Measurements from ENCODE around the gene PPP2R2B.

The PPP2R2B gene

DNA sequence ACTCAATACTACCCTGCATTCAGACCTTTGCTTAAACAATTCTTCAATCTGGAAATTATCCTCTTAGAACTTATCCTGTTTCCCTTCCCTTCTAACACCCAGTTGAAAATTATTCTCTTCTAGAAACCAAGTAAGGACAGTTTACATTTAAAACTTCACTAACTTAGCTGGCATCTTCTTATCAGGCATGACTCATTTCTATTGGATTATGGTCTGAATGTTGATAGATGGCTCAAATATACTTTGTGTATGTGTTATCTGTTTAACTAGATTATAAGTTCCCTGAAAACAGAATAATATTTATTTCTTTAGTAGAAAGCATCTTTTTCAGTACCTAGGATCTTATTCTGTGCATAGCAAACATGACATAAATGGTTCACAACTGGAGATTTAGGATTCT, 161.9 kb downstream of the PPP2R2B start:
- TF ChIP-seq ZFP3 (CRISPR knock-in tag; IDR thresholded peaks at IDR 0.05) (no peak), ISL1 (CRISPR knock-in tag; IDR thresholded peaks at IDR 0.05) (peak; percentile 93)
- TF ChIP-seq, protein P1, sequence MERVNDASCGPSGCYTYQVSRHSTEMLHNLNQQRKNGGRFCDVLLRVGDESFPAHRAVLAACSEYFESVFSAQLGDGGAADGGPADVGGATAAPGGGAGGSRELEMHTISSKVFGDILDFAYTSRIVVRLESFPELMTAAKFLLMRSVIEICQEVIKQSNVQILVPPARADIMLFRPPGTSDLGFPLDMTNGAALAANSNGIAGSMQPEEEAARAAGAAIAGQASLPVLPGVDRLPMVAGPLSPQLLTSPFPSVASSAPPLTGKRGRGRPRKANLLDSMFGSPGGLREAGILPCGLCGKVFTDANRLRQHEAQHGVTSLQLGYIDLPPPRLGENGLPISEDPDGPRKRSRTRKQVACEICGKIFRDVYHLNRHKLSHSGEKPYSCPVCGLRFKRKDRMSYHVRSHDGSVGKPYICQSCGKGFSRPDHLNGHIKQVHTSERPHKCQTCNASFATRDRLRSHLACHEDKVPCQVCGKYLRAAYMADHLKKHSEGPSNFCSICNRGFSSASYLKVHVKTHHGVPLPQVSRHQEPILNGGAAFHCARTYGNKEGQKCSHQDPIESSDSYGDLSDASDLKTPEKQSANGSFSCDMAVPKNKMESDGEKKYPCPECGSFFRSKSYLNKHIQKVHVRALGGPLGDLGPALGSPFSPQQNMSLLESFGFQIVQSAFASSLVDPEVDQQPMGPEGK (CRISPR knock-in tag; IDR thresholded peaks at IDR 0.05; ENCODE audit: borderline replicate concordance): peak; percentile 63; the same call in 1 of the 2 replicates
- ATAC-seq: peak; percentile 59; the same call in 2 of the 3 replicates

DNA sequence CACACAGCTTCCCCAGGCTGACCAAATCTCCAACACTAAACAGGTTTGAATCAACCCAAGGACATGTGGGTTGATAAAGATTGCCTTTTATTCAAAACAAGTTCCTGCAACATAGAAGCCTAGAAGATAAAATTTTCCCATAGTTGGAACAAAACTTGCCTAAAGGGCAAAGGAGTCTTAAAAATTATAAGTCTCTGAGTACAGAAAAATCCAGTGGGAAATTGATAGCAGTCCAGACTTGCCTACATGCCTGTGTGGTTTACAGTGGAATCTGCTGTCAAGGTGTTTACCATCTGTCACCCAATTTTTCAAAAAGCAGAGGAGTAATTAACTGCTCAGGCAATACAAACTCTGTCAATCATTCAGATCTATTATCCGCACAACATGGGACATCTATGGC, 168.2 kb downstream of the PPP2R2B start:
- ATAC-seq: no peak
- TF ChIP-seq, protein P2, sequence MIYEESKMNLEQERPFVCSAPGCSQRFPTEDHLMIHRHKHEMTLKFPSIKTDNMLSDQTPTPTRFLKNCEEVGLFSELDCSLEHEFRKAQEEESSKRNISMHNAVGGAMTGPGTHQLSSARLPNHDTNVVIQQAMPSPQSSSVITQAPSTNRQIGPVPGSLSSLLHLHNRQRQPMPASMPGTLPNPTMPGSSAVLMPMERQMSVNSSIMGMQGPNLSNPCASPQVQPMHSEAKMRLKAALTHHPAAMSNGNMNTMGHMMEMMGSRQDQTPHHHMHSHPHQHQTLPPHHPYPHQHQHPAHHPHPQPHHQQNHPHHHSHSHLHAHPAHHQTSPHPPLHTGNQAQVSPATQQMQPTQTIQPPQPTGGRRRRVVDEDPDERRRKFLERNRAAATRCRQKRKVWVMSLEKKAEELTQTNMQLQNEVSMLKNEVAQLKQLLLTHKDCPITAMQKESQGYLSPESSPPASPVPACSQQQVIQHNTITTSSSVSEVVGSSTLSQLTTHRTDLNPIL (CRISPR knock-in tag; IDR thresholded peaks at IDR 0.05; ENCODE audit: low read depth): no peak
- TF ChIP-seq ZNF565 (CRISPR knock-in tag; conservative IDR thresholded peaks at IDR 0.05; ENCODE audit: low read depth) (no peak), ISL1 (CRISPR knock-in tag; IDR thresholded peaks at IDR 0.05) (no peak)

DNA sequence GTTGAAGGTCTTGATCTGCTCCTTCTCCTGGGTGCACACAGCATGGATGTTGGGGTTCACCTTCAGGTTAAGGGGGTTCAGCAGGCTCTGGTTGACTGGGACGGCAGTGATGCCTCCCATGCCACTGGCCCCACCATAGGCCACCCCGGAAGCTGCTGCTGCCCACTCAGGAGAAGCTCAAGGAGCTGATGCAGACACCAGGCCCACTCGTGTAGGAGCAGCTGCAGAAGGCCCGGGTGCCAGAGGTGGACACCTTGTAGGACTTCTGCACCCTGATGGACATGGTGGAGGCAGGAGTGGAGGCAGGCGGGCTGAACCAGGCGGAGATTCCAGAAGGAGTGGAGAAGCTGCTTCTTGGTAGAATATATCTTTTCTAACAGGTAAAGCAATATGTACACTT, 171.2 kb downstream of the PPP2R2B start:
- TF ChIP-seq, protein P1 (CRISPR knock-in tag; IDR thresholded peaks at IDR 0.05; ENCODE audit: borderline replicate concordance): no peak
- ATAC-seq: no peak

DNA sequence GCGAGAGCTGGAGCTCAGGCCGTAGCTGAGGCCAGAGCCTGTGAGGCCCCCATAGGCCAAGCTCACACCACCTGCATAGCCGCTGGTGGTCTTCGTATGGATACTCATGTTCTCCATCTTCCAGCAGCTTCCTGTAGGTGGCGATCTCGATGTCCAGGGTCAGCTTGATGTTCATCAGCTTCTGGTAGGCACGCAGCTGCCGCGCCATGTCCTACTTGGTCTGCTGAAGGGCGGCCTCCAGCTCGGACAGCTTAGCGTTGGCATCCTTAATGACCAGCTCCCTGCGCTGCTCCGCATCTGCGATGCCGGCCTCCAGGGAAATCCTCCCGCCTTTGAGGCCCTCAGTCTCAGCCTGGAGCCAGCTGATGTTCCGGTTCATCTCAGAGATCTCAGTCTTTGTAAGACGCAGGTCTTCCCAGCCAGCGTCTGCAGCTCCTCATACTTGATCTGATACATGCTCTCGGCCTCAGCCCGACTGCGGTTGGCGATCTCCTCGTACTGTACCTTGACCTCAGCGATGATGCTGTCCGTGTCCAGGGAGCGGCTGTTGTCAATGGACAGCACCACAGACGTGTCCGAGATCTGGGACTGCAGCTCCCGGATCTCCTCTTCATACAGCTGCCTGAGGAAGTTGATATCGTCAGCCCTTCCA, 172.1 kb downstream of the PPP2R2B start:
- no peak for TF ChIP-seq OSR1 (CRISPR knock-in tag; IDR thresholded peaks at IDR 0.05)
- TF ChIP-seq, protein P2 (CRISPR knock-in tag; IDR thresholded peaks at IDR 0.05; ENCODE audit: low read depth): no peak
- ATAC-seq: no peak

DNA sequence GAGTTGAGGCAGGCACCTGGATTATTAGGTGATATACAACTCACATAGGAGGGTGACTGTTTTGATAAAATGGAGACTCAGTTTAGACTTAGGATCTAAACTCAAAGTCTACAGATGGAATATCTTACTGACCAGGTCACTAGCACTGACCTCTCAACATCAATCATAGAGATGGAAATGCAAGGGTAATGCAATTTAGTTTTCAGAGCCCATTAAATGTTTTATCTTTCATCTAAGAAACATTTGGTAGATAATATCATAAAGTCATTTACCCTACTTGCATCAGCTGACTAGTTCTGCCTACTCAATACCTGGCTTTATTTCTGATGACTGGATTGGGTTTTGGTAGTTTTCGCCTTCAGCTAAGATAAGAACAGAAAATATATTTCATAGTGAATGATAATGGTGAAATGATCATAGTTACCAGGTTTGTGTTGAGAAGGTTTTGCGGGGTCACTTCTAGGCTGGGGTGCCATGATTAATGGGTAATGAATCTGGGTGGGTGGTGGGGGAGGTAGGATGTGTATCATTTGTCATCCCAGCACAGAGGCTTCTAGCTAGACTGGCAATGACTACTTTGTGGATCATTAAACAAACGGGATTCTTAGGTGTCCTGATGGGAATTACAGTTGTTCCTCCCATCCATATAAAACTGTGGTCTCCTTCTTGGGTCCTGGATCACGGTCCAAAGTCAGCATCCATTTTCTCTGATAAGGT, 173.4 kb downstream of the PPP2R2B start:
- TF ChIP-seq BACH2 (CRISPR knock-in tag; IDR thresholded peaks at IDR 0.05; ENCODE audit: borderline replicate concordance): no peak
- no peak for TF ChIP-seq ZFP30 (CRISPR knock-in tag; IDR thresholded peaks at IDR 0.05)
- no peak for TF ChIP-seq TOX (CRISPR knock-in tag; IDR thresholded peaks at IDR 0.05; ENCODE audit: borderline replicate concordance)
- no peak for TF ChIP-seq RARB (CRISPR knock-in tag; IDR thresholded peaks at IDR 0.05)
- TF ChIP-seq, protein P3, sequence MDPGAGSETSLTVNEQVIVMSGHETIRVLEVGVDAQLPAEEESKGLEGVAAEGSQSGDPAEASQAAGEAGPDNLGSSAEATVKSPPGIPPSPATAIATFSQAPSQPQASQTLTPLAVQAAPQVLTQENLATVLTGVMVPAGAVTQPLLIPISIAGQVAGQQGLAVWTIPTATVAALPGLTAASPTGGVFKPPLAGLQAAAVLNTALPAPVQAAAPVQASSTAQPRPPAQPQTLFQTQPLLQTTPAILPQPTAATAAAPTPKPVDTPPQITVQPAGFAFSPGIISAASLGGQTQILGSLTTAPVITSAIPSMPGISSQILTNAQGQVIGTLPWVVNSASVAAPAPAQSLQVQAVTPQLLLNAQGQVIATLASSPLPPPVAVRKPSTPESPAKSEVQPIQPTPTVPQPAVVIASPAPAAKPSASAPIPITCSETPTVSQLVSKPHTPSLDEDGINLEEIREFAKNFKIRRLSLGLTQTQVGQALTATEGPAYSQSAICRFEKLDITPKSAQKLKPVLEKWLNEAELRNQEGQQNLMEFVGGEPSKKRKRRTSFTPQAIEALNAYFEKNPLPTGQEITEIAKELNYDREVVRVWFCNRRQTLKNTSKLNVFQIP (CRISPR knock-in tag; IDR thresholded peaks at IDR 0.05; ENCODE audit: borderline replicate concordance, low read depth): no peak
- TF ChIP-seq, protein P1 (CRISPR knock-in tag; IDR thresholded peaks at IDR 0.05; ENCODE audit: borderline replicate concordance): peak; percentile 32; the same call in 1 of the 2 replicates
- TF ChIP-seq GLIS3 (CRISPR knock-in tag; IDR thresholded peaks at IDR 0.05): no peak
- TF ChIP-seq ESRRG (CRISPR knock-in tag; IDR thresholded peaks at IDR 0.05): no peak
- TF ChIP-seq TCF4 (CRISPR knock-in tag; IDR thresholded peaks at IDR 0.05; ENCODE audit: borderline replicate concordance): peak; percentile 34; the same call in 1 of the 2 replicates
- TF ChIP-seq CSDC2 (CRISPR knock-in tag; IDR thresholded peaks at IDR 0.05): no peak
- 0 out of 2 replicates have a peak, but pooled peaks have one; percentile 44 for TF ChIP-seq SNAI2 (CRISPR knock-in tag; IDR thresholded peaks at IDR 0.05)
- TF ChIP-seq ISL1 (CRISPR knock-in tag; IDR thresholded peaks at IDR 0.05): peak; percentile 98
- TF ChIP-seq OSR1 (CRISPR knock-in tag; IDR thresholded peaks at IDR 0.05): no peak
- no peak for TF ChIP-seq ARNTL (CRISPR knock-in tag; IDR thresholded peaks at IDR 0.05; ENCODE audit: borderline replicate concordance, low read depth)
- no peak for TF ChIP-seq ZNF70 (CRISPR knock-in tag; IDR thresholded peaks at IDR 0.05)
- TF ChIP-seq ZC3H10 (CRISPR knock-in tag; IDR thresholded peaks at IDR 0.05): no peak
- no peak for TF ChIP-seq ZFP3 (CRISPR knock-in tag; IDR thresholded peaks at IDR 0.05)
- TF ChIP-seq, protein P2 (CRISPR knock-in tag; IDR thresholded peaks at IDR 0.05; ENCODE audit: low read depth): peak; percentile 78
- TF ChIP-seq ZNF565 (CRISPR knock-in tag; conservative IDR thresholded peaks at IDR 0.05; ENCODE audit: low read depth): no peak
- no peak for TF ChIP-seq PPARA (CRISPR knock-in tag; IDR thresholded peaks at IDR 0.05; ENCODE audit: borderline replicate concordance)
- peak; percentile 19; the same call in 1 of the 3 replicates for ATAC-seq

All from SK-N-SH treated with all-trans-retinoic acid at 6 μM for 48 hours (cell line).